Neuronal stem cell (in vitro differentiated cells): ENCODE results near the gene DUOX1.
A peak's percentile ranks its signal among the peaks of the same experiment; 100 is the strongest.

Experiments used
- DNase-seq: peaks from one replicate; pipeline ENCODE4 v3.0.0-alpha.2; 2013; ENCODE audit warnings: low spot score
- H2AFZ ChIP-seq: one replicate; pipeline ENCODE4 v1.6.1; 2013; ENCODE audit warnings: mild to moderate bottlenecking, low read length, inconsistent platforms
- H2AK5ac ChIP-seq: 2 replicates; pipeline ENCODE4 v1.6.1; 2013; ENCODE audit warnings: low read depth, mild to moderate bottlenecking, inconsistent platforms, low read length, moderate library complexity, mixed read lengths
- H2BK120ac ChIP-seq: 2 replicates; pipeline ENCODE4 v1.6.1; 2013; ENCODE audit warnings: low read depth, mild to moderate bottlenecking, inconsistent platforms, low read length, moderate library complexity, mixed read lengths
- H2BK12ac ChIP-seq: one replicate; pipeline ENCODE4 v1.6.1; 2013; ENCODE audit warnings: low read length, inconsistent platforms
- H2BK15ac ChIP-seq: 2 replicates; pipeline ENCODE4 v1.6.1; 2013; ENCODE audit warnings: mild to moderate bottlenecking, low read length, inconsistent platforms, mixed read lengths
- H2BK5ac ChIP-seq: one replicate; pipeline ENCODE4 v1.6.1; 2013; ENCODE audit warnings: inconsistent platforms, mild to moderate bottlenecking, low read length, moderate library complexity
- H3K14ac ChIP-seq: one replicate; pipeline ENCODE4 v1.6.1; 2013; ENCODE audit warnings: low read length, inconsistent platforms
- H3K18ac ChIP-seq: 2 replicates; pipeline ENCODE4 v1.6.1; 2013; ENCODE audit warnings: low read length, inconsistent platforms
- H3K23ac ChIP-seq: 2 replicates; pipeline ENCODE4 v1.6.1; 2013; ENCODE audit warnings: low read depth, mild to moderate bottlenecking, mixed read lengths, low read length, inconsistent platforms; ENCODE audit not compliant: poor library complexity
- H3K27ac ChIP-seq: replicated peaks from 3 replicates; pipeline ENCODE4 v1.5.1; 2013; ENCODE audit warnings: low read length, inconsistent platforms
- H3K27me3 ChIP-seq, 3 experiments: 2 replicates each; pipeline ENCODE4 v1.6.1; 2013; ENCODE audit warnings: low read length in 3 of 3, mild to moderate bottlenecking in 2 of 3, inconsistent platforms in 1 of 3, low read depth in 1 of 3, mixed read lengths in 1 of 3, moderate library complexity in 1 of 3; ENCODE audit not compliant: control insufficient read depth in 3 of 3, insufficient read depth in 3 of 3
- H3K36me3 ChIP-seq, 2 donors: replicated peaks in 1 of 2; 2 replicates each; pipeline ENCODE4 v1.6.1; 2013; ENCODE audit warnings: low read length in 2 of 2; ENCODE audit not compliant: control insufficient read depth in 2 of 2, insufficient read depth in 2 of 2
- H3K4ac ChIP-seq: 2 replicates; pipeline ENCODE4 v1.6.1; 2013; ENCODE audit warnings: inconsistent platforms, mild to moderate bottlenecking, low read length, moderate library complexity
- H3K4me1 ChIP-seq, 2 donors: 1 replicate in 1 of 2; 2 replicates in 1 of 2; pipeline ENCODE4 v1.6.1; 2013; ENCODE audit warnings: low read length in 2 of 2, low read depth in 1 of 2; ENCODE audit not compliant: control insufficient read depth in 2 of 2, insufficient read depth in 1 of 2
- H3K4me2 ChIP-seq: one replicate; pipeline ENCODE4 v1.6.1; 2013; ENCODE audit warnings: mild to moderate bottlenecking, low read length, inconsistent platforms; ENCODE audit not compliant: insufficient read depth, poor library complexity, severe bottlenecking
- H3K4me3 ChIP-seq, 2 donors: 2 replicates each; pipeline ENCODE4 v1.5.1; 2013; ENCODE audit warnings: low read length in 2 of 2, mild to moderate bottlenecking in 2 of 2, inconsistent platforms in 1 of 2, moderate library complexity in 1 of 2
- H3K79me1 ChIP-seq: one replicate; pipeline ENCODE4 v1.6.1; 2013; ENCODE audit warnings: low read depth, mild to moderate bottlenecking, inconsistent platforms, low read length, moderate library complexity
- H3K9ac ChIP-seq: one replicate; pipeline ENCODE4 v1.6.1; 2013; ENCODE audit warnings: mild to moderate bottlenecking, low read depth, low read length, inconsistent platforms; ENCODE audit not compliant: poor library complexity
- H3K9me3 ChIP-seq, 2 donors: replicated peaks in 1 of 2; 2 replicates each; pipeline versions ENCODE3 to v1.6.1; 2013; ENCODE audit warnings: low read length in 2 of 2, mild to moderate bottlenecking in 2 of 2, inconsistent platforms in 1 of 2, low read depth in 1 of 2, mixed read lengths in 1 of 2, moderate library complexity in 1 of 2; ENCODE audit not compliant: control insufficient read depth in 2 of 2, insufficient read depth in 1 of 2
- H4K8ac ChIP-seq: one replicate; pipeline ENCODE4 v1.6.1; 2013; ENCODE audit warnings: low read depth, mild to moderate bottlenecking, inconsistent platforms, low read length, moderate library complexity
- H4K91ac ChIP-seq: one replicate; pipeline ENCODE4 v1.6.1; 2013; ENCODE audit warnings: low read length, low read depth, mild to moderate bottlenecking, inconsistent platforms; ENCODE audit not compliant: poor library complexity
- WGBS, 2 donors: extraction: QIAGEN DNeasy Blood & Tissue Kit; methylation state at CpG; one replicate each; pipeline ENCODE4 v1.1.7; 2013; ENCODE audit warnings: missing lambda C conversion rate in 2 of 2, mixed read lengths in 1 of 2; ENCODE audit not compliant: insufficient read length in 2 of 2, insufficient replicate concordance in 1 of 2; ENCODE audit errors: extremely low coverage in 2 of 2; 5-methylcytosine and 5-hydroxymethylcytosine counted together

DUOX1 gene

GRCh38 chr15:45184562-45185041 lies 54.8 kb downstream of the DUOX1 start:
- Histone ChIP-seq H3K27me3 (peaks cover 0 to 7% (median 0%) of the 10 kb centered on the region in 3 experiments), H2AK5ac (peak overlapping the region; percentile 2), H3K4ac (no peak overlapping the region), H2BK15ac (no peak overlapping the region), H2BK5ac (no peak overlapping the region), H3K4me1 (peaks cover 11 to 38% of the 10 kb centered on the region in 2 donors), H3K4me3 (no peak overlapping the region), H3K79me1 (peaks cover 25% of the 10 kb centered on the region), H3K27ac (no peak overlapping the region), H2AFZ (no peak overlapping the region), H4K8ac (no peak overlapping the region), H3K9ac (no peak overlapping the region), H3K4me2 (no peak overlapping the region), H2BK12ac (no peak overlapping the region), H3K18ac (no peak overlapping the region), H2BK120ac (no peak overlapping the region), H3K23ac (no peak overlapping the region), H4K91ac (no peak overlapping the region), H3K9me3 (peaks cover 3 to 9% of the 10 kb centered on the region in 2 donors), H3K36me3 (peaks cover 2 to 50% of the 10 kb centered on the region in 2 donors), H3K14ac (no peak overlapping the region)
- no peak for DNase-seq
- no CpG with 5 or more reads among the region's 9 CpGs for WGBS, 2 donors

- Histone ChIP-seq H2BK120ac (no peak overlapping the region), H3K79me1 (peaks cover 23% of the 10 kb centered on the region), H3K9me3 (peaks cover 3 to 9% of the 10 kb centered on the region in 2 donors), H4K8ac (no peak overlapping the region), H2BK5ac (no peak overlapping the region), H3K27ac (no peak overlapping the region), H3K27me3 (peaks cover 0 to 7% (median 0%) of the 10 kb centered on the region in 3 experiments), H2BK12ac (no peak overlapping the region), H3K14ac (no peak overlapping the region), H2AFZ (no peak overlapping the region), H4K91ac (no peak overlapping the region), H3K4me1 (peaks cover 11 to 38% of the 10 kb centered on the region in 2 donors), H3K18ac (peak overlapping the region; percentile 1), H3K9ac (no peak overlapping the region), H3K36me3 (peaks cover 2 to 44% of the 10 kb centered on the region in 2 donors), H2AK5ac (peak overlapping the region; percentile 2), H3K4me2 (peak overlapping the region; percentile 19), H2BK15ac (no peak overlapping the region), H3K4me3 (no peak overlapping the region), H3K23ac (peak overlapping the region; percentile 48), H3K4ac (no peak overlapping the region)
- DNase-seq = no peak
- WGBS, 2 donors = no CpG with 5 or more reads among the region's 3 CpGs
Observed at GRCh38 chr15:45185069-45185779, 55.4 kb downstream of the DUOX1 start.

GRCh38 chr15:45185903-45186770 lies 56.3 kb downstream of the DUOX1 start:
- Histone ChIP-seq H3K4ac (no peak overlapping the region), H2BK5ac (no peak overlapping the region), H3K4me2 (peak overlapping the region; percentile 49), H3K4me1 (peaks cover 11 to 38% of the 10 kb centered on the region in 2 donors), H2BK120ac (no peak overlapping the region), H3K4me3 (peak overlapping the region; percentile 81 to 88), H3K36me3 (peaks cover 2 to 35% of the 10 kb centered on the region in 2 donors), H2BK12ac (no peak overlapping the region), H4K8ac (no peak overlapping the region), H3K79me1 (peaks cover 19% of the 10 kb centered on the region), H3K9me3 (peaks cover under 1 to 3% of the 10 kb centered on the region in 2 donors), H2AFZ (no peak overlapping the region), H3K23ac (no peak overlapping the region), H3K9ac (peak overlapping the region; percentile 71), H3K14ac (no peak overlapping the region), H2AK5ac (no peak overlapping the region), H2BK15ac (no peak overlapping the region), H4K91ac (no peak overlapping the region), H3K27me3 (peaks cover 0 to 7% (median 0%) of the 10 kb centered on the region in 3 experiments), H3K18ac (peak overlapping the region; percentile 29), H3K27ac (peak overlapping the region; percentile 2)
- no peak for DNase-seq
- no CpG with 5 or more reads among the region's 8 CpGs for WGBS, 2 donors
